HL-60 (cell line): Measurements from ENCODE around the gene WDFY2.

Source experiments
- CTCF ChIP-seq: IDR thresholded peaks from one replicate; pipeline ENCODE4 v1.5.1; 2011; ENCODE audit warnings: low read length, control low read depth, inconsistent platforms; ENCODE audit not compliant: insufficient read depth
- POLR2AphosphoS5 ChIP-seq: IDR thresholded peaks from 2 replicates; pipeline ENCODE4 v1.6.1; 2012; ENCODE audit warnings: low read depth
- TF ChIP-seq, protein P1 (sequence below): IDR thresholded peaks from 2 replicates; pipeline ENCODE4 v1.6.1; 2012; ENCODE audit warnings: low read depth; ENCODE audit not compliant: insufficient replicate concordance

GRCh38 chr13:51594432-51594831, 10.2 kb downstream of the WDFY2 start:
- TF ChIP-seq, protein P1, sequence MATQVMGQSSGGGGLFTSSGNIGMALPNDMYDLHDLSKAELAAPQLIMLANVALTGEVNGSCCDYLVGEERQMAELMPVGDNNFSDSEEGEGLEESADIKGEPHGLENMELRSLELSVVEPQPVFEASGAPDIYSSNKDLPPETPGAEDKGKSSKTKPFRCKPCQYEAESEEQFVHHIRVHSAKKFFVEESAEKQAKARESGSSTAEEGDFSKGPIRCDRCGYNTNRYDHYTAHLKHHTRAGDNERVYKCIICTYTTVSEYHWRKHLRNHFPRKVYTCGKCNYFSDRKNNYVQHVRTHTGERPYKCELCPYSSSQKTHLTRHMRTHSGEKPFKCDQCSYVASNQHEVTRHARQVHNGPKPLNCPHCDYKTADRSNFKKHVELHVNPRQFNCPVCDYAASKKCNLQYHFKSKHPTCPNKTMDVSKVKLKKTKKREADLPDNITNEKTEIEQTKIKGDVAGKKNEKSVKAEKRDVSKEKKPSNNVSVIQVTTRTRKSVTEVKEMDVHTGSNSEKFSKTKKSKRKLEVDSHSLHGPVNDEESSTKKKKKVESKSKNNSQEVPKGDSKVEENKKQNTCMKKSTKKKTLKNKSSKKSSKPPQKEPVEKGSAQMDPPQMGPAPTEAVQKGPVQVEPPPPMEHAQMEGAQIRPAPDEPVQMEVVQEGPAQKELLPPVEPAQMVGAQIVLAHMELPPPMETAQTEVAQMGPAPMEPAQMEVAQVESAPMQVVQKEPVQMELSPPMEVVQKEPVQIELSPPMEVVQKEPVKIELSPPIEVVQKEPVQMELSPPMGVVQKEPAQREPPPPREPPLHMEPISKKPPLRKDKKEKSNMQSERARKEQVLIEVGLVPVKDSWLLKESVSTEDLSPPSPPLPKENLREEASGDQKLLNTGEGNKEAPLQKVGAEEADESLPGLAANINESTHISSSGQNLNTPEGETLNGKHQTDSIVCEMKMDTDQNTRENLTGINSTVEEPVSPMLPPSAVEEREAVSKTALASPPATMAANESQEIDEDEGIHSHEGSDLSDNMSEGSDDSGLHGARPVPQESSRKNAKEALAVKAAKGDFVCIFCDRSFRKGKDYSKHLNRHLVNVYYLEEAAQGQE, result no peak
- TF ChIP-seq CTCF (no peak), POLR2AphosphoS5 (no peak)
